H4 (cell line): ENCODE measurements around the gene TOX4. TPM values are rescaled to one million over a fixed set of nuclear protein-coding genes. Genes with fewer than 3 reads are reported as not detected.
"Not testable (repeated sequence)": the region's sequence is repeated elsewhere in the genome, so short reads cannot be mapped to it uniquely, and the experiment has no call there.

Experiments used
- DNase-seq: peaks from one replicate; pipeline ENCODE4 v3.0.0-alpha.2; 2015; ENCODE audit warnings: low spot score
- total RNA-seq: library from RNA; depleted of rRNA; stranded (reverse); fragments of >200 nt; shearing (Covaris generic); gene quantifications from 2 replicates; pipeline ENCODE4 v1.2.3, GENCODE V29; 2014; rRNA removed

TOX4 gene
- total RNA-seq, 1 experiment from 2014 or later, result 12.7 TPM

- no peak for DNase-seq
Measured at GRCh38 chr14:21534576-21534975, 57.6 kb downstream of the TOX4 start.

GRCh38 chr14:21535545-21536417 is 58.8 kb downstream of the TOX4 start:
- DNase-seq, result no peak

- DNase-seq, result no peak
Measured at GRCh38 chr14:21536418-21537089, 59.6 kb downstream of the TOX4 start.

GRCh38 chr14:21537090-21537424 is 60.1 kb downstream of the TOX4 start:
- no peak for DNase-seq

- DNase-seq, result no peak
Measured at GRCh38 chr14:21539189-21539940, 62.4 kb downstream of the TOX4 start.

- DNase-seq, result no peak
Measured at GRCh38 chr14:21541413-21542074, 64.5 kb downstream of the TOX4 start.

- no peak for DNase-seq
Measured at GRCh38 chr14:21543521-21543960, 66.5 kb downstream of the TOX4 start.

GRCh38 chr14:21543963-21544362 is 67.0 kb downstream of the TOX4 start:
- DNase-seq, result no peak

- DNase-seq, result not testable (repeated sequence)
Measured at GRCh38 chr14:21544588-21544987, 67.6 kb downstream of the TOX4 start.

Other genes with a start within 250 kb of the TOX4 start
- 1,295 and 1,559 TPM in 2 replicates for gene HNRNPC, start 207.8 kb upstream of the TOX4 start, total RNA-seq
- not detected in 2 replicates for gene RPGRIP1, start 197.1 kb upstream of the TOX4 start, total RNA-seq
- gene SUPT16H, start 93.2 kb upstream of the TOX4 start, total RNA-seq, result 88.6 and 104 TPM in 2 replicates
- 19.5 and 26.5 TPM in 2 replicates for gene CHD8, start 21.1 kb upstream of the TOX4 start, total RNA-seq
- gene RAB2B, start 236 bp upstream of the TOX4 start, total RNA-seq, result 17.5 and 22.9 TPM in 2 replicates
- 55.3 and 56.8 TPM in 2 replicates for gene METTL3, start 34.1 kb downstream of the TOX4 start, total RNA-seq
- gene SALL2, start 49.2 kb downstream of the TOX4 start, total RNA-seq, result 0.06 and 0.75 TPM in 2 replicates
- not detected in 2 replicates for gene OR10G3, start 102.9 kb downstream of the TOX4 start, total RNA-seq
- not detected in 2 replicates for gene OR10G2, start 157.7 kb downstream of the TOX4 start, total RNA-seq
- gene OR4E2, start 176.6 kb downstream of the TOX4 start, total RNA-seq, result not detected in 2 replicates
- gene OR4E1, start 196.6 kb downstream of the TOX4 start, total RNA-seq, result not detected in 2 replicates